DMS53 treated with DMSO at 0.1 percent for 48 hours (cell line): Measurements from ENCODE around the gene BMPR1A.
"Not testable (repeated sequence)": the region's sequence is repeated elsewhere in the genome, so short reads cannot be mapped to it uniquely, and the experiment has no call there.

Experiments used
- DNase-seq: peaks from one replicate; lab custom pipeline; 2025; ENCODE audit not compliant: unreplicated experiment; lab: John Stamatoyannopoulos, UW

Gene BMPR1A

GRCh38 chr10:86963341-86963919 is 207.0 kb downstream of the BMPR1A start:
- no peak for DNase-seq

DNA sequence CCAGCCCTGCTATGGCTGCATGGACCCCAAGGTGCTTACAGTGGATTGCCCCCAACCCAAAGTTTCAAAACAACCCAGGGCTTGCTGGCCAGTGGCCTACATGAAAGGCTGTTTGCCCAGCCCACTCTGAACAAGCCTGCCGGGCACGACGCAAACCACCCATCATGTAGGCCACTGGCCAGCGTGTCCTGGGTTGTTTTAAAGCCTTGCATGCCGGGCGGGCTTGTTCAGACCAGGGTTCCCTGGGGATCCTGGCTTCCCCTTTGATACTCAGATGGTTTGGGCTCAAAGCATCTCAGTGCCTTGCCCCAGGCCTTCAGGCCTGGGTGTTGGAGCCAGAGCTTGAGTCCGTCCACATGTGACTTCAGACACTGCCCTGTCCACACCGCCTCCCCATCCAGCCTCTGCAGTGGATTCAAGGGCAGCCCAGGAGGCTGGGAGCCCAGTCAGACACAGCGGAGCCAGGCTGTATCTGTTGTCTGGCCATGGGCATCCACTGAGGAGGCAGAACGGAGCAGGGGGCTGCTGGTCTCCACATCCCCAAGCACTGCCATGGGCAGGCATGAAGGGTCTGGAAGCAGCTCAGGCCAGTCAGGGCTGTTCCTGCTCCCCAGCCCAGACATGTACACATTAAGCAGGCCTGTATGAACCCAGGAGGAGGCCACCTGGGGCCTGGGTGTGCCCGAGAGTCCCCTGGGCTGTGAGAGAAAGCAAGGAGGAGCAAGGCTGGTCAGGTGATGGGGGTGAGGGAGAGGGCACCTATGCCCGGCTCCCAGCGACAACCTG is 207.8 kb downstream of the BMPR1A start:
- no peak for DNase-seq

DNA sequence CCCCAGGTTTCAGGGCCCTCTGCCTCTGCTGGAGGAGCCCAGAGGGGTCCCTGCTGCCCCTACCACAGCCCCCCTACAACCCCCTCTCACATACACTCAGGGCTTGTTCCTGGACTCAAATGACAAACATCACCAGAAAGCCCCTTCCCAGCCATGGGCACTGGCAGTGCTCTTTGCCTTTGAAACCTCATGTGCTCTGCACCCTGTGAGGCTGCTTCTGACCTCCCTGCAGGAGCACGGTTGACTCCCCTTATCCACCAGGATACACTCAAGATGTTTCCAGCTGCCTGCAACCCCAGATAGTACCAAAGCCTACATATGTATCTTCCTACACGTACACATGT is 208.4 kb downstream of the BMPR1A start:
- no peak for DNase-seq

GRCh38 chr10:86965986-86966654 is 209.7 kb downstream of the BMPR1A start:
- no peak for DNase-seq

GRCh38 chr10:86967481-86967941 is 211.1 kb downstream of the BMPR1A start:
- no peak for DNase-seq

DNA sequence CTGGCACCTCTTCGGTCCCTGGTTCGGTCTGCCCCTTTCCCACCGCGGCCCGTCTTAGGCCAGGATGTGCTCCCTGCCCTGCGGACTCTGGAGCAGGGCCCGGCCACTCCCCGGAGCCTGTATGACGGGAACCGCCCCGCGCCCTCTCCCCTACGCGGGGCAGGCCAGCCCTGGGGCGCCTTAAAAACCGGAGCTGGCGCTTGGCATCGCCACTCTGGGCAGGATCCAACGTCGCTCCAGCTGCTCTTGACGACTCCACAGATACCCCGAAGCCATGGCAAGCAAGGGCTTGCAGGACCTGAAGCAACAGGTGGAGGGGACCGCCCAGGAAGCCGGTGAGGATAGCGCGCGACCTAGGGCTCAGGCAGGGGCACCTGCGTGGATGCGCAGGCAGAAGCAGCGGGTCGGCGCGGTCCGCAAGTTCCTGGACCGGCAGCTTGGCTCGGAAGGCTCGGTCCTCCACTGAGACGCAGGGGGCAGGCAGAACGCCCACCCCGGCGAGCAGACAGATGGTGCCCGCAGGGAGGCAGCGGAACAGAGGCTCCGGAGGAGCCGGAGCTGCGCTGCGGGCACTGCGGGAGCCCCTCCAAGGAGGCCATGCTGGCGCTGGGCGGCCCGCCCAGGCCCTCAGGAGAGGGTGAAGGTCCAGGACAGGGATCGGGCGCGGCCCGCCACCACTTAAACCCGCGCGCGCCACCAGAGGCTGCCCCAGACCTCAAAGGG is 212.0 kb downstream of the BMPR1A start, which contains the start of gene ADIRF:
TSS of gene ADIRF (plus strand) at position 212 of the 723 bp plus-strand sequence. CDS start at position 275, 63 bp downstream.
- no peak for DNase-seq

- DNase-seq = no peak
Observed at GRCh38 chr10:86968994-86969355, 212.6 kb downstream of the BMPR1A start.

DNA sequence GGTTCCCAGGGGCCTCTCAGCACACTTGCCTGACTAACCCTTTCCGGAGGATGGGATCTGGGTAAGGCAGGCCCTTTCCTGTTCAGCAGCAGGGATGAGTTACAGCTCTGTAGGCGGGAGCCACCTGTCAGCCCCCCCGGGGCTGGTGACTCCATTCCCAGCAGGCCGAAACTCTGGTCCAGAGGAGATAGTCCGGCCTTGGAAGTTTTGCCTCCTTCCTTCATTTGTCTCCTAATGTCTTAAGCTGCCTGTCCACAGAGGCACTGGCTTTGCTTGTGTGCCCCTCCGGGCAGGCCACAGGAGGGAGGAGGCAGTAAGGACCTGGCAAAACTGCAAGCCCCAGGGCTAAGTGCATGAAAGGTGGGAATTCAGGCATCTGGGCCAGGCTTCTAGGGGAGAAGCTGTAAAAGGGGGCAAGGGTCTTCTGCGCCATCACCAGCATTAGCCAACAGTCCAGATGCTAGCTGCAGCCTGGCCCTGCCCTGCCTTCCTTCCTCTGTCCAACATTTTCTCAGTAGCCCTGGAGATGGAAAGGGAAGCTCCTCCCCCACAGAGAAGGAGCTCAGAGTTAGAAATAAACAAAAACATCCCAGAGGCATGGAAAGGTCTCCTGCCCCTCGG is 213.1 kb downstream of the BMPR1A start:
- DNase-seq = no peak

GRCh38 chr10:86970162-86970981 is 214.0 kb downstream of the BMPR1A start:
- no peak for DNase-seq

DNA sequence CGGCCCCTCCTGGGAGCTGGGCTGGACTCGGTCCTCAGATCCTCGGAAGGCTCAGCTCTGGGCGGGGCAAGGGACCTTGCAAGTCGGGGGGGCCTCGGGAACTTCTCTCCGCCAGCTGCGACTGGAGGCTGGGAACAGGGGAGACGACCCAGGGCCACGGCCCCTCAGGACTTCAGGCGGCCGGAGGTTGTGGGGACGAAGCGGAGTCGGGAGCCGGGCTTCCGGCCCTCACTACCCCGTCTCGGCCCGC is 214.5 kb downstream of the BMPR1A start:
- no peak for DNase-seq

DNA sequence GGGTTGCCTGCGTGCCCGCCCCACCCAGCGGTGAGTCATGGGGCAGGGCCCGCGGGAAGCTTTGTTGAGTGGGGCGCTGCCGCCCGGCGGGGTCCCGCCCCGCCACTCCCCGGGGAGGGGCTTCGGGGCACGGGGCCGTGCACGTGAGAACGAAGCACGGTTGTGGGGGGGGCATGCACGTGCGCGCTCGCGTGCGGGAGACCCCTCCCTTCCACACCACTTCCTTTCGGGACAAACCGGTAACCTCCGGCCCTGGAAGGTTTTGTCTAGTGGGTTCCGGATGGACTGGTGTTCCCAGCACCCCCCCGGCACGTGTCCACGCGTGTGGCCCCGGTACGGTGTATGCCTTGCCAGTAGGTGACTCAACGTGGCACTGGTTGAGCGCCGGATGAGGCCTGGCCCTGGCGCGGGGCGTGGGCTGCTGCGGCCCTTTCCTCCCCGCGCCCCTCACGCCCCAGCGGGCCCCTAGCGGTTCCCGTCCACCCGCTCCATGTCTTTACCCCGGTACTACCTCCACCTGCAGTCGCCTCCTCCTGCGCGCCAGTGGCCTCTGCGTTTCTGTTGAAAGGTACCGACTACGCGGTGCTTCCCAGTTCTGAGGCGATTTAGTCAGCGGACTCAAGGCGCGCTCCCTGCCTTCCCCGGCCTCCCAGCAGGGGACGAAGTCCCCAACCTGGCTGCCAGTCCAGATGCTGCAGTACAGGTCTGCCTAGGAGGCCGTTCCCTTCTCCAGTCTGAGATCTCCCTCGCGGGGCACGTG is 215.0 kb downstream of the BMPR1A start:
- peak; percentile 75 for DNase-seq

DNA sequence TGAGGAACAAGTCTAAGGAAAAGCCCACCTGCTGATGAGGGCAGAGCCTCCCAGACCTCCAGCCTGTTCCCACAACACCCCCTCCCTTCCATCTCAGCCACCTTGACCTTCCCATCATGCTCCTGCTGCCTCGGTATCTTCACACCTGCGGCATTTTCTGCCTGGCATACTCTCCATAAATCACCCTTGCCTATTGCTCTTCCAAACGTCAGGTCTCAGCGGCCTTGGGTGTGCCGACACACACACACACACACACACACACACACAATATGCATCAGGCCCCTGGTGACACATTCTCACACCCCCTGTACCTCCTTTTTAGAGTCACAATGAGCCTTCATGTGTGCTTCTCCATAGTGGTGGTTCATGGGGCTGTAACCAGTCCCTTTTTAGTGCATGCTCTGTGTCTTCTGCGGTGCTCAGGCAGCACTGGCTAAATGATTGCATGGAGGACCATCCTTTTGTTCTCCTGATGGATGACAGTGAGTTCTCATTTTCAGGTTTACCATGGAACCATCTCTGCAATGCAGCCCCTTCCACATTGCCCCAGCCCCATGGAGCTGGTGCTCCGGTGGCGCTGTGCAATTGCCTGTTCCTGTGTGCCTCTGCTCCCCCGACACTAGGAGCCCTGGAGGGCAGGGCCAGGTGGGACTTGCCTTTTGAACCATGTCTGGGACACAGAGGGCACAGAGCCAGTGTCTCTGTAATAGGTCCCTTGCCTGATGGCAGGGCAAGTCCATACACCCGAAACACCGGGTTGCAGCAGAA is 216.4 kb downstream of the BMPR1A start:
- no peak for DNase-seq

GRCh38 chr10:86974484-86974883 is 218.1 kb downstream of the BMPR1A start:
- no peak for DNase-seq

- no peak for DNase-seq
Observed at GRCh38 chr10:86976362-86977056, 220.1 kb downstream of the BMPR1A start.

DNA sequence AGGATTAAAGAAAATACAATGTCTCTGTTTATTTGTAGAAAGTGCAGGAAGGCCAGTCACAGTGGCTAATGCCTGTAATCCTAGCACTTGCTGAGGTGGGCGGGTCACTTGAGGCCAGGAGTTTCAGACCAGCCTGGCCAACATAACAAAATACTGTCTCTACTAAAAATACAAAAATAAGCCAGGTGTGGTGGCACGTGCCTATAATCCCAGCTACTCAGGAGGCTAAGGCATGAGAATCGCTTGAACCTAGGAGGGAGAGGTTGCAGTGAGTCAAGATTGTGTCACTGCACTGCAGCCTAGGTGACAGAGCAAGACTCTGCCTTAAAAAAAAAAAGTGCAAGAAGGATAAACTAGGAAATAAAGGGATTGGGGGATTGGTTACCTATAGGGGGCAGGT is 222.0 kb downstream of the BMPR1A start:
- not testable (repeated sequence) for DNase-seq

- no peak for DNase-seq
Observed at GRCh38 chr10:86979296-86979818, 222.9 kb downstream of the BMPR1A start.

GRCh38 chr10:86979977-86980448 is 223.6 kb downstream of the BMPR1A start:
- no peak for DNase-seq

DNA sequence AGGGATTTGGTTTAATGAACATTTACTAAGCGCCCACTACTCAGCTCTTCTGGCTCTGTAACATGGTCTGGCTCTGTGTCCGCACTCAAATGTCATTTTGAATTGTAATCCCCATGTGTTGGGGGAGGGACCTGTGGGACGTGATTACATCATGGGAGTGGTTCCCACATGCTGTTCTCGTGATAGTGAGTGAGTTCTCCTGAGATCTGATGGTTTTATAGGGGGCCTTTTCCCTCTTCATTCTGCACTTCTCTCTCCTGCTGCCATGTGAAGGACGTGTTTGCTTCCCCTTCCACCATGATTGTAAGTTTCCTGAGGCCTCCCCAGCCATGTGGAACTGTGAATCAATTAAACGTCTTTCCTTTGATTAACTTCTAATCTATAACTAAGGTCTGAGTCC is 224.6 kb downstream of the BMPR1A start:
- DNase-seq = not testable (repeated sequence)
